A549 (cell line): ENCODE data around the gene VTA1.
"Not testable (repeated sequence)": the region's sequence is repeated elsewhere in the genome, so short reads cannot be mapped to it uniquely, and the experiment has no call there.

Experiments
- BHLHE40 ChIP-seq: IDR thresholded peaks from 2 replicates; pipeline ENCODE4 v1.6.1; 2012; ENCODE audit warnings: low read depth, low read length, inconsistent platforms
- CBX2 ChIP-seq: fragments of 200-600 bp; sonication (generic); IDR thresholded peaks from 2 replicates; pipeline ENCODE4 v1.6.1; 2016; ENCODE audit warnings: low read depth, mild to moderate bottlenecking, borderline replicate concordance
- CEBPB ChIP-seq, 2 experiments: fragments of >200 bp in 1 of 2; sonication (Bioruptor Twin) in 1 of 2; formaldehyde crosslinking in 1 of 2; IDR thresholded peaks; 2 replicates each; pipeline ENCODE4 v1.6.1; 2012 to 2016
- CHD2 ChIP-seq: fragments of 150-350 bp; IDR thresholded peaks from 2 replicates; pipeline ENCODE4 v1.6.1; 2014; ENCODE audit warnings: low read length; ENCODE audit not compliant: partially characterized antibody
- HDAC2 ChIP-seq: fragments of 200-600 bp; sonication (generic); IDR thresholded peaks from 2 replicates; pipeline ENCODE4 v1.6.1; 2016
- POLR2A ChIP-seq: IDR thresholded peaks from 2 replicates; pipeline ENCODE4 v1.6.1; 2012; ENCODE audit warnings: mild to moderate bottlenecking, low read length
- RAD21 ChIP-seq, 2 experiments: fragments of >200 bp in 1 of 2; sonication (Bioruptor Twin) in 1 of 2; formaldehyde crosslinking in 1 of 2; IDR thresholded peaks in 1 of 2; conservative IDR thresholded peaks in 1 of 2; 2 replicates in 1 of 2; 3 replicates in 1 of 2; pipeline ENCODE4 v1.6.1; 2012 to 2018; ENCODE audit warnings: inconsistent platforms in 1 of 2
- SMC3 ChIP-seq: fragments of >200 bp; sonication (Bioruptor Twin); formaldehyde crosslinking; IDR thresholded peaks from 3 replicates; pipeline ENCODE4 v1.6.1; 2018; ENCODE audit warnings: inconsistent platforms
- TF ChIP-seq, protein P1 (sequence below): IDR thresholded peaks from 2 replicates; pipeline ENCODE4 v1.6.1; 2012
- TF ChIP-seq, protein P2 (sequence below): fragments of >200 bp; sonication (Bioruptor Twin); formaldehyde crosslinking; IDR thresholded peaks from 3 replicates; pipeline ENCODE4 v1.5.1; 2016
- TF ChIP-seq, protein P3 (sequence below): fragments of 250-450 bp; sonication (Bioruptor Pico); IDR thresholded peaks from 2 replicates; pipeline ENCODE4 v1.5.0; 2021; ENCODE audit warnings: mild to moderate bottlenecking, moderate library complexity, borderline replicate concordance

DNA sequence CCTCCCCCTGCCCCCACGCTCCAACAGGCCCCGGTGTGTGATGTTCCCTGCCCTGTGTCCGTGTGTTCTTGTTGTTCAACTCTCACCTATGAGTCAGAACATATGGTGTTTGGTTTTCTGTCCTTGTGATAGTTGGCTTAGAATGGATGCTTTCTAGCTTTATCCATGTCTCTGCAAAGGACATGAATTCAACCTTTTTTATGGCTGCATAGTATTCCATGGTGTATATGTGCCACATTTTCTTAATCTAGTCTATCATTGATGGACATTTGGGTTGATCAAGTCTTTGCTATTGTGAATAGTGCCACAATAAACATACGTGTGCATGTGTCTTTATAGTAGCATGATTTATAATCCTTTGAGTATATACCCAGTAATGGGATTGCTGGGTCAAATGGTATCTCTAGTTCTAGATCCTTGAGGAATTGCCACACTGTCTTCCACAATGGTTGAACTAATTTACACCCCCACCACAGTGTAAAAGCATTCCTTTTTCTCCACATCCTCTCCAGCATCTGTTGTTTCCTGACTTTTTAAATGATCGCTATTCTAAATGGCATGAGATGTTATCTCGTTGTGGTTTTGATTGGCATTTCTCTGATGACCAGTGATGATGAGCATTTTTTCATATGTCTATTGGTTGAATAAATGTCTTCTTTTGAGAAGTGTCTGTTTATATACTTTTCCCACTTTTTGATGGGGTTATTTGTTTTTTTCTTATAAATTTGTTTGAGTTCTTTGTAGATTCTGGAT is 82.6 kb downstream of the VTA1 start:
- TF ChIP-seq, protein P1, sequence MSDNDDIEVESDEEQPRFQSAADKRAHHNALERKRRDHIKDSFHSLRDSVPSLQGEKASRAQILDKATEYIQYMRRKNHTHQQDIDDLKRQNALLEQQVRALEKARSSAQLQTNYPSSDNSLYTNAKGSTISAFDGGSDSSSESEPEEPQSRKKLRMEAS, result not testable (repeated sequence)
- not testable (repeated sequence) for TF ChIP-seq CHD2; POLR2A; BHLHE40; RAD21 (conservative IDR thresholded peaks at IDR 0.05 in 1 of 2, IDR thresholded peaks at IDR 0.05 in 1 of 2); HDAC2; SMC3; CEBPB (IDR thresholded peaks at IDR 0.05); CBX2
- TF ChIP-seq, protein P2, sequence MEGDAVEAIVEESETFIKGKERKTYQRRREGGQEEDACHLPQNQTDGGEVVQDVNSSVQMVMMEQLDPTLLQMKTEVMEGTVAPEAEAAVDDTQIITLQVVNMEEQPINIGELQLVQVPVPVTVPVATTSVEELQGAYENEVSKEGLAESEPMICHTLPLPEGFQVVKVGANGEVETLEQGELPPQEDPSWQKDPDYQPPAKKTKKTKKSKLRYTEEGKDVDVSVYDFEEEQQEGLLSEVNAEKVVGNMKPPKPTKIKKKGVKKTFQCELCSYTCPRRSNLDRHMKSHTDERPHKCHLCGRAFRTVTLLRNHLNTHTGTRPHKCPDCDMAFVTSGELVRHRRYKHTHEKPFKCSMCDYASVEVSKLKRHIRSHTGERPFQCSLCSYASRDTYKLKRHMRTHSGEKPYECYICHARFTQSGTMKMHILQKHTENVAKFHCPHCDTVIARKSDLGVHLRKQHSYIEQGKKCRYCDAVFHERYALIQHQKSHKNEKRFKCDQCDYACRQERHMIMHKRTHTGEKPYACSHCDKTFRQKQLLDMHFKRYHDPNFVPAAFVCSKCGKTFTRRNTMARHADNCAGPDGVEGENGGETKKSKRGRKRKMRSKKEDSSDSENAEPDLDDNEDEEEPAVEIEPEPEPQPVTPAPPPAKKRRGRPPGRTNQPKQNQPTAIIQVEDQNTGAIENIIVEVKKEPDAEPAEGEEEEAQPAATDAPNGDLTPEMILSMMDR, result not testable (repeated sequence)
- TF ChIP-seq, protein P3, sequence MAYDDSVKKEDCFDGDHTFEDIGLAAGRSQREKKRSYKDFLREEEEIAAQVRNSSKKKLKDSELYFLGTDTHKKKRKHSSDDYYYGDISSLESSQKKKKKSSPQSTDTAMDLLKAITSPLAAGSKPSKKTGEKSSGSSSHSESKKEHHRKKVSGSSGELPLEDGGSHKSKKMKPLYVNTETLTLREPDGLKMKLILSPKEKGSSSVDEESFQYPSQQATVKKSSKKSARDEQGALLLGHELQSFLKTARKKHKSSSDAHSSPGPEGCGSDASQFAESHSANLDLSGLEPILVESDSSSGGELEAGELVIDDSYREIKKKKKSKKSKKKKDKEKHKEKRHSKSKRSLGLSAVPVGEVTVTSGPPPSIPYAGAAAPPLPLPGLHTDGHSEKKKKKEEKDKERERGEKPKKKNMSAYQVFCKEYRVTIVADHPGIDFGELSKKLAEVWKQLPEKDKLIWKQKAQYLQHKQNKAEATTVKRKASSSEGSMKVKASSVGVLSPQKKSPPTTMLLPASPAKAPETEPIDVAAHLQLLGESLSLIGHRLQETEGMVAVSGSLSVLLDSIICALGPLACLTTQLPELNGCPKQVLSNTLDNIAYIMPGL (CRISPR knock-in tag), result not testable (repeated sequence)
